Astrocyte of the cerebellum (primary cell): ENCODE results near the gene SHCBP1L.

ENCODE experiments used
- DNase-seq: peaks from one replicate; pipeline ENCODE4 v3.0.0-alpha.2; 2011; ENCODE audit warnings: low read depth
- H3K4me3 ChIP-seq: 2 replicates; pipeline ENCODE4 v1.5.1; 2011; ENCODE audit warnings: mild to moderate bottlenecking, low read depth, low read length, moderate library complexity
- CTCF ChIP-seq: IDR thresholded peaks from 2 replicates; pipeline ENCODE4 v1.5.1; 2012; ENCODE audit warnings: low read length, low read depth, moderate library complexity, mild to moderate bottlenecking; ENCODE audit errors: missing control alignments
- in situ Hi-C: cut with HindIII; loops from 2 replicates; pipeline ENCODE4 v1.10.0; 2017; ENCODE audit warnings: low sequenced_read_pairs

The SHCBP1L gene

GRCh38 chr1:182968151-182968741, 15.3 kb upstream of the SHCBP1L start:
- no peak overlapping the region for H3K4me3 ChIP-seq
- no peak for TF ChIP-seq CTCF
- in situ Hi-C loops: no loop called here
- DNase-seq: no peak

GRCh38 chr1:182965861-182966260, 12.9 kb upstream of the SHCBP1L start:
- in situ Hi-C loops: no loop called here
- TF ChIP-seq CTCF: no peak
- DNase-seq: no peak
- no peak overlapping the region for H3K4me3 ChIP-seq

GRCh38 chr1:182965096-182965495, 12.1 kb upstream of the SHCBP1L start:
- no peak overlapping the region for H3K4me3 ChIP-seq
- DNase-seq: no peak
- TF ChIP-seq CTCF: no peak
- in situ Hi-C loops: no loop called here

- peak; percentile 83 for DNase-seq
- in situ Hi-C loops: no loop called here
- TF ChIP-seq CTCF: peak; percentile 93
- H3K4me3 ChIP-seq: no peak overlapping the region
These were observed 9.7 kb upstream of the SHCBP1L start for GRCh38 chr1:182962554-182963115.

GRCh38 chr1:182960046-182960445, 7.1 kb upstream of the SHCBP1L start:
- no peak for TF ChIP-seq CTCF
- in situ Hi-C loops: no loop called here
- H3K4me3 ChIP-seq: no peak overlapping the region
- DNase-seq: no peak

GRCh38 chr1:182957902-182958395, 5.0 kb upstream of the SHCBP1L start:
- in situ Hi-C loops: no loop called here
- DNase-seq: no peak
- no peak overlapping the region for H3K4me3 ChIP-seq
- TF ChIP-seq CTCF: no peak
